HepG2 (cell line): Measurements from ENCODE around the gene ARHGEF39. TPM values are rescaled to one million over a fixed set of nuclear protein-coding genes. Genes with fewer than 3 reads are reported as not detected.

Experiments used
- ATAC-seq: fragments of 200-7000 bp; cut with Tn5 transposase; 3 replicates; pipeline ENCODE4 v1.9.1; 2020; ENCODE audit warnings: mild to moderate bottlenecking, moderate library complexity
- BruUV-seq: library from RNA; stranded (reverse); fragments of 400-500 nt; replicated peaks from 2 replicates; lab custom pipeline; 2021; lab: Mats Ljungman, UMichigan
- CTCF ChIA-PET: fragments of 300-600 bp; formaldehyde crosslinking; extraction: SDS; loops from one replicate; lab custom pipeline; 2021; ENCODE audit warnings: low total read pairs, inconsistent platforms, low intra/inter-chr PET ratio; lab: Yijun Ruan, JAX
- POLR2A ChIA-PET: fragments of 350-600 bp; sonication (Branson Sonifier 250); formaldehyde crosslinking; loops from one replicate; lab custom pipeline; 2020; ENCODE audit warnings: antibody characterized with exemption, inconsistent platforms; lab: Yijun Ruan, JAX
- DNase-seq: peaks from one replicate; pipeline ENCODE4 v3.0.0-alpha.2; 2015; ENCODE audit warnings: low spot score
- FAIRE-seq: peaks from 3 replicates; lab custom pipeline; 2011; peaks lifted over from hg19 to GRCh38; lab: Jason Lieb, UNC
- H2AFZ ChIP-seq: one replicate; pipeline ENCODE4 v1.6.1; 2011; ENCODE audit warnings: low read length, inconsistent platforms
- H3K27ac ChIP-seq: fragments of 300-600 bp; 3 replicates; pipeline ENCODE4 v1.8.0; 2011; ENCODE audit warnings: mixed run types, mild to moderate bottlenecking, mixed read lengths, low read length, inconsistent platforms; ENCODE audit not compliant: insufficient read depth; ENCODE audit errors: extremely low read length
- H3K27me3 ChIP-seq, 2 experiments: fragments of 200-600 bp in 1 of 2; 2 replicates in 1 of 2; 3 replicates in 1 of 2; pipeline versions ENCODE4 v1.6.0 to v1.8.0; 2011; ENCODE audit warnings: low read length in 2 of 2, mild to moderate bottlenecking in 2 of 2, moderate library complexity in 2 of 2, inconsistent platforms in 1 of 2; ENCODE audit not compliant: insufficient read depth in 2 of 2, control insufficient read depth in 1 of 2
- H3K36me3 ChIP-seq, 2 experiments: fragments of 200-600 bp in 1 of 2; replicated peaks in 1 of 2; 2 replicates in 1 of 2; 3 replicates in 1 of 2; pipeline versions ENCODE4 v1.5.1 to v1.8.0; 2011; ENCODE audit warnings: low read length in 2 of 2, inconsistent platforms in 1 of 2; ENCODE audit not compliant: insufficient read depth in 2 of 2, control insufficient read depth in 1 of 2
- H3K4me1 ChIP-seq: 2 replicates; pipeline ENCODE4 v1.5.1; 2012; ENCODE audit warnings: low read length, inconsistent platforms; ENCODE audit not compliant: insufficient read depth
- H3K4me2 ChIP-seq: 2 replicates; pipeline ENCODE4 v1.6.0; 2011; ENCODE audit warnings: low read depth, low read length, inconsistent platforms
- H3K4me3 ChIP-seq, 3 experiments: fragments of 200-600 bp in 1 of 3; sonication (generic), shearing (Covaris generic) in 1 of 3; replicated peaks in 1 of 3; 2 replicates each; pipeline ENCODE4 v1.5.1; 2011 to 2016; ENCODE audit warnings: low read length in 3 of 3, inconsistent platforms in 2 of 3, low read depth in 2 of 3, mild to moderate bottlenecking in 2 of 3, control low read depth in 1 of 3, mixed read lengths in 1 of 3; ENCODE audit not compliant: insufficient read depth in 1 of 3
- H3K79me2 ChIP-seq: one replicate; pipeline ENCODE4 v1.6.1; 2011; ENCODE audit warnings: low read length, inconsistent platforms; ENCODE audit not compliant: insufficient read depth
- H3K9ac ChIP-seq: 2 replicates; pipeline ENCODE4 v1.6.0; 2011; ENCODE audit warnings: mild to moderate bottlenecking, low read depth, low read length, inconsistent platforms; ENCODE audit not compliant: insufficient read depth
- H3K9me3 ChIP-seq: 2 replicates; pipeline ENCODE4 v1.5.1; 2012; ENCODE audit warnings: mild to moderate bottlenecking, low read length
- H4K20me1 ChIP-seq: 2 replicates; pipeline ENCODE4 v1.6.0; 2011; ENCODE audit warnings: inconsistent platforms, mild to moderate bottlenecking, low read length, moderate library complexity; ENCODE audit not compliant: insufficient read depth
- BCL3 ChIP-seq: sonication (generic); formaldehyde crosslinking; IDR thresholded peaks from 2 replicates; pipeline ENCODE4 v1.5.1; 2020; ENCODE audit warnings: mild to moderate bottlenecking, missing genetic modification reagents, moderate library complexity
- CENPBD1 ChIP-seq: sonication (generic); formaldehyde crosslinking; IDR thresholded peaks from 2 replicates; pipeline ENCODE4 v1.8.0; 2022; ENCODE audit warnings: missing genetic modification reagents, low read depth, mild to moderate bottlenecking, borderline replicate concordance
- DPF2 ChIP-seq: sonication (generic); formaldehyde crosslinking; IDR thresholded peaks from 2 replicates; pipeline ENCODE4 v1.4.0; 2020; ENCODE audit warnings: mild to moderate bottlenecking, low read depth, missing genetic modification reagents, borderline replicate concordance
- KDM5A ChIP-seq: fragments of 200-600 bp; sonication (generic); IDR thresholded peaks from 2 replicates; pipeline ENCODE4 v1.7.0; 2018; ENCODE audit warnings: antibody characterized with exemption, mild to moderate bottlenecking, low read length, borderline replicate concordance
- LCORL ChIP-seq, 2 experiments: fragments of 450-650 bp in 1 of 2; sonication (generic) in 1 of 2; formaldehyde crosslinking in 1 of 2; IDR thresholded peaks; 2 replicates each; pipeline versions ENCODE4 v1.5.0 to v1.6.1; 2017 to 2020; ENCODE audit warnings: antibody characterized with exemption in 1 of 2, missing genetic modification reagents in 1 of 2
- ONECUT2 ChIP-seq: sonication (generic); formaldehyde crosslinking; IDR thresholded peaks from 2 replicates; pipeline ENCODE4 v1.4.0; 2020; ENCODE audit warnings: missing genetic modification reagents
- TFAP4 ChIP-seq: sonication (generic); IDR thresholded peaks from 2 replicates; pipeline ENCODE4 v1.6.1; 2016; ENCODE audit warnings: low read depth, borderline replicate concordance
- YEATS2 ChIP-seq: sonication (generic); formaldehyde crosslinking; IDR thresholded peaks from 2 replicates; pipeline ENCODE4 v1.4.0; 2020; ENCODE audit warnings: missing genetic modification reagents, borderline replicate concordance
- ZBTB37 ChIP-seq: sonication (generic); formaldehyde crosslinking; IDR thresholded peaks from 2 replicates; pipeline ENCODE4 v1.4.0; 2020; ENCODE audit warnings: mild to moderate bottlenecking, missing genetic modification reagents
- ZNF234 ChIP-seq: sonication (generic); formaldehyde crosslinking; conservative IDR thresholded peaks from 2 replicates; pipeline ENCODE4 v1.5.1; 2020; ENCODE audit warnings: mild to moderate bottlenecking, missing genetic modification reagents
- ZNF337 ChIP-seq: sonication (generic); formaldehyde crosslinking; IDR thresholded peaks from 2 replicates; pipeline ENCODE4 v1.5.1; 2020; ENCODE audit warnings: missing genetic modification reagents, low read depth, mild to moderate bottlenecking, borderline replicate concordance
- ZNF550 ChIP-seq: sonication (generic); formaldehyde crosslinking; IDR thresholded peaks from 2 replicates; pipeline ENCODE4 v1.4.0; 2020; ENCODE audit warnings: mild to moderate bottlenecking, missing genetic modification reagents, borderline replicate concordance
- ZNF770 ChIP-seq: sonication (generic); formaldehyde crosslinking; IDR thresholded peaks from 2 replicates; pipeline ENCODE4 v1.5.0; 2020; ENCODE audit warnings: mild to moderate bottlenecking, missing genetic modification reagents
- WGBS: methylation state at CpG from one replicate; pipeline ENCODE4 v1.1.6; 2017; ENCODE audit warnings: low lambda C conversion rate; 5-methylcytosine and 5-hydroxymethylcytosine counted together
- in situ Hi-C: cut with HindIII; loops from 2 replicates; pipeline ENCODE4 v1.10.0; 2017; ENCODE audit warnings: low pct_unique_long_range_greater_than_20kb; ENCODE audit not compliant: extremely low pct_ligation_motif_present
- intact Hi-C: fragments of 100-400 bp; cut with micrococcal nuclease; formaldehyde crosslinking; loops from one replicate; pipeline ENCODE4 v1.10.0; 2022; ENCODE audit not compliant: unreplicated experiment
- polyA plus RNA-seq, 8 experiments: library from polyadenylated mRNA; depleted of rRNA in 3 of 8; stranded (reverse) in 7 of 8; unstranded in 1 of 8; fragments of >200 nt; fragmentation: Illumina TruSeq in 4 of 8; extraction: Trizol in 4 of 8; gene quantifications; 2 replicates each; pipeline versions ENCODE4 v1.2.1 to v1.2.3, GENCODE V29; 2011 to 2016; ENCODE audit warnings: low read depth in 4 of 8, missing spikeins in 1 of 8, mixed read lengths in 1 of 8; ENCODE audit not compliant: insufficient read depth in 1 of 8
- total RNA-seq, 5 experiments: library from RNA; depleted of rRNA; stranded (reverse); fragments of >200 nt; fragmentation: Illumina TruSeq; extraction: Trizol; gene quantifications; 2 replicates each; pipeline ENCODE4 v1.2.3, GENCODE V29; 2016; ENCODE audit warnings: low read depth in 1 of 5
- TF ChIP-seq, protein P1 (sequence below): sonication (generic); formaldehyde crosslinking; IDR thresholded peaks from 2 replicates; pipeline ENCODE4 v1.5.0; 2020; ENCODE audit warnings: missing genetic modification reagents

The ARHGEF39 gene
- total and polyA plus RNA-seq, 2 of the 13 experiments (the other 11 are each of a cell fraction or from before 2014, with no cell fraction given): 11.2 to 12.3 TPM

GRCh38 chr9:35706951-35707350, 42.0 kb upstream of the ARHGEF39 start:
- Histone ChIP-seq H4K20me1 (no peaks in the 10 kb centered on the region), H3K27ac (no peak overlapping the region), H3K36me3 (peaks cover 58 to 92% of the 10 kb centered on the region in 2 experiments), H3K4me2 (no peak overlapping the region), H3K79me2 (no peaks in the 10 kb centered on the region), H2AFZ (no peak overlapping the region), H3K4me1 (no peaks in the 10 kb centered on the region), H3K9ac (no peak overlapping the region), H3K4me3 (no peak overlapping the region), H3K9me3 (no peaks in the 10 kb centered on the region), H3K27me3 (no peaks in the 10 kb centered on the region)
- no peak for ATAC-seq
- intact Hi-C loops: no loop called here
- ChIA-PET CTCF (no interaction called here), POLR2A (interaction anchor here (1.9 kb wide), 1 partner anchor 21 kb away, joined by 5 read pairs; no protein-coding TSS in a partner anchor)
- in situ Hi-C loops: no loop called here
- 97% methylated on average over 10 of the region's 10 CpGs for WGBS
- TF ChIP-seq LCORL (IDR thresholded peaks at IDR 0.05): no peak
- no peak for TF ChIP-seq LCORL (CRISPR knock-in tag; IDR thresholded peaks at IDR 0.05)
- TF ChIP-seq ONECUT2 (CRISPR knock-in tag): no peak
- TF ChIP-seq, protein P1, sequence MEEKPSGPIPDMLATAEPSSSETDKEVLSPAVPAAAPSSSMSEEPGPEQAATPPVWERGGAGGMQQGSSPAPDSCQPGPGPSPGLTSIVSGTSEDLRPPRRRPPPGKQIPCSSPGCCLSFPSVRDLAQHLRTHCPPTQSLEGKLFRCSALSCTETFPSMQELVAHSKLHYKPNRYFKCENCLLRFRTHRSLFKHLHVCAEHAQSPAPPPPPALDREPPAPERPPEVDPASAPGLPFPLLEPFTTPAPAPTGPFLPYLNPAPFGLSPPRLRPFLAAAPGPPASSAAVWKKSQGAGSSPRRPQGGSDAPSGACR (CRISPR knock-in tag): no peak
- no peak for TF ChIP-seq CENPBD1
- no peak for TF ChIP-seq ZBTB37 (CRISPR knock-in tag)
- TF ChIP-seq ZNF550 (CRISPR knock-in tag): no peak
- TF ChIP-seq DPF2 (CRISPR knock-in tag): no peak
- no peak for TF ChIP-seq TFAP4
- no peak for TF ChIP-seq YEATS2 (CRISPR knock-in tag)
- no peak for TF ChIP-seq BCL3
- no peak for TF ChIP-seq ZNF770 (CRISPR knock-in tag)
- TF ChIP-seq ZNF337 (CRISPR knock-in tag): no peak
- no peak for TF ChIP-seq ZNF234 (CRISPR knock-in tag)
- no peak for TF ChIP-seq KDM5A
- no peak for FAIRE-seq
- DNase-seq: no peak
- no TSS peak for BruUV-seq
